K562 (cell line): ENCODE results near the gene ARMCX5. TPM values are rescaled to one million over a fixed set of nuclear protein-coding genes. Genes with fewer than 3 reads are reported as not detected.
A peak's percentile ranks its signal among the peaks of the same experiment; 100 is the strongest.

Experiments used
- ATAC-seq: fragments of 200-7000 bp; cut with Tn5 transposase; 3 replicates; pipeline ENCODE4 v1.9.1; 2020; ENCODE audit warnings: moderate library complexity
- Bru-seq: library from RNA; stranded (reverse); fragments of 400-500 nt; gene quantifications from one replicate; lab custom pipeline; 2021; lab: Mats Ljungman, UMichigan
- BruChase-seq, 2 experiments: library from RNA; stranded (reverse); fragments of 400-500 nt; gene quantifications; one replicate each; lab custom pipeline; 2021; lab: Mats Ljungman, UMichigan
- BruUV-seq: library from RNA; stranded (reverse); fragments of 400-500 nt; replicated peaks from 2 replicates; lab custom pipeline; 2021; lab: Mats Ljungman, UMichigan
- CTCF ChIA-PET: fragments of 300-600 bp; formaldehyde crosslinking; extraction: SDS; loops from one replicate; lab custom pipeline; 2021; ENCODE audit warnings: low intra/inter-chr PET ratio; lab: Yijun Ruan, JAX
- POLR2A ChIA-PET: fragments of 300-600, 350-650 bp; sonication (Branson Sonifier 250); formaldehyde crosslinking; extraction: SDS; loops from one replicate; lab custom pipeline; 2021; ENCODE audit warnings: antibody characterized with exemption, inconsistent platforms; lab: Yijun Ruan, JAX
- DNase-seq, 4 experiments: peaks; one replicate each; pipeline versions ENCODE4 v3.0.0 to v3.0.0-alpha.2; 2011 to 2018; ENCODE audit warnings: low spot score in 3 of 4, mixed read lengths in 3 of 4; ENCODE audit errors: extremely low read depth in 1 of 4
- FAIRE-seq: peaks from 2 replicates; lab custom pipeline; 2011; peaks lifted over from hg19 to GRCh38; lab: Jason Lieb, UNC
- H2AFZ ChIP-seq: 2 replicates; pipeline ENCODE4 v1.6.0; 2011; ENCODE audit warnings: low read depth, low read length, control low read depth, inconsistent platforms
- H3K27ac ChIP-seq: fragments of 200-600 bp; 3 replicates; pipeline ENCODE4 v1.8.0; 2011; ENCODE audit warnings: low read depth, mild to moderate bottlenecking, control low read depth, inconsistent platforms, low read length, moderate library complexity, mixed read lengths; ENCODE audit errors: extremely low read depth
- H3K27me3 ChIP-seq, 2 experiments: fragments of 300-600 bp in 1 of 2; 2 replicates in 1 of 2; 3 replicates in 1 of 2; pipeline versions ENCODE4 v1.6.0 to v1.8.0; 2011; ENCODE audit warnings: inconsistent platforms in 2 of 2, low read length in 2 of 2, mild to moderate bottlenecking in 1 of 2, mixed read lengths in 1 of 2, moderate library complexity in 1 of 2; ENCODE audit not compliant: control insufficient read depth in 2 of 2, insufficient read depth in 2 of 2
- H3K36me3 ChIP-seq: fragments of 300-600 bp; 3 replicates; pipeline ENCODE4 v1.8.0; 2011; ENCODE audit warnings: mild to moderate bottlenecking, low read length, inconsistent platforms; ENCODE audit not compliant: control insufficient read depth, insufficient read depth
- H3K4me1 ChIP-seq, 2 experiments: fragments of 200-600 bp in 1 of 2; replicated peaks in 1 of 2; 2 replicates in 1 of 2; 3 replicates in 1 of 2; pipeline versions ENCODE4 v1.5.1 to v1.8.0; 2011; ENCODE audit warnings: inconsistent platforms in 2 of 2, low read length in 2 of 2, mild to moderate bottlenecking in 1 of 2, mixed read lengths in 1 of 2, moderate library complexity in 1 of 2; ENCODE audit not compliant: control insufficient read depth in 2 of 2, insufficient read depth in 2 of 2
- H3K4me2 ChIP-seq: 2 replicates; pipeline ENCODE4 v1.6.1; 2011; ENCODE audit warnings: low read length, control low read depth, inconsistent platforms, mixed read lengths; ENCODE audit not compliant: insufficient read depth
- H3K4me3 ChIP-seq: fragments of 200-600 bp; sonication (generic), shearing (Covaris generic); 2 replicates; pipeline ENCODE4 v1.5.1; 2016; ENCODE audit warnings: control low read depth, inconsistent platforms
- H3K79me2 ChIP-seq: fragments of 200-600 bp; 3 replicates; pipeline ENCODE4 v1.8.0; 2011; ENCODE audit warnings: low read length, inconsistent platforms; ENCODE audit not compliant: control insufficient read depth, insufficient read depth
- H3K9ac ChIP-seq, 2 experiments: 2 replicates each; pipeline versions ENCODE4 v1.6.0 to v1.6.1; 2011; ENCODE audit warnings: low read depth in 2 of 2, low read length in 2 of 2, control low read depth in 1 of 2, inconsistent platforms in 1 of 2, mild to moderate bottlenecking in 1 of 2, mixed read lengths in 1 of 2; ENCODE audit not compliant: insufficient read depth in 1 of 2
- H3K9me1 ChIP-seq: one replicate; pipeline ENCODE4 v1.6.0; 2011; ENCODE audit warnings: inconsistent platforms, mild to moderate bottlenecking, low read length, moderate library complexity; ENCODE audit not compliant: control insufficient read depth, insufficient read depth
- H3K9me3 ChIP-seq: replicated peaks from 2 replicates; pipeline ENCODE4 v1.5.1; 2011; ENCODE audit warnings: low read depth, low read length, inconsistent platforms; ENCODE audit not compliant: control insufficient read depth, insufficient read depth
- H4K20me1 ChIP-seq: replicated peaks from 2 replicates; pipeline ENCODE4 v1.6.1; 2011; ENCODE audit warnings: low read length, inconsistent platforms, mixed read lengths; ENCODE audit not compliant: control insufficient read depth, insufficient read depth
- ASH1L ChIP-seq: fragments of 450-650 bp; IDR thresholded peaks from 2 replicates; pipeline ENCODE4 v1.6.1; 2018; ENCODE audit warnings: borderline replicate concordance, mild to moderate bottlenecking, low read depth; ENCODE audit not compliant: partially characterized antibody
- BCOR ChIP-seq: fragments of 450-650 bp; IDR thresholded peaks from 2 replicates; pipeline ENCODE4 v1.6.1; 2016
- CHD2 ChIP-seq: IDR thresholded peaks from 2 replicates; pipeline ENCODE4 v1.6.1; 2011; ENCODE audit warnings: low read depth, low read length
- CXXC5 ChIP-seq: fragments of 250-450 bp; sonication (Bioruptor Pico); IDR thresholded peaks from 2 replicates; pipeline ENCODE4 v1.8.0; 2022; ENCODE audit warnings: inconsistent platforms, mild to moderate bottlenecking, moderate library complexity
- E2F3 ChIP-seq: fragments of 250-450 bp; sonication (Bioruptor Pico); IDR thresholded peaks from 2 replicates; pipeline ENCODE4 v1.4.0; 2020; ENCODE audit warnings: mild to moderate bottlenecking
- MTA1 ChIP-seq: fragments of 450-650 bp; IDR thresholded peaks from 2 replicates; pipeline ENCODE4 v1.6.1; 2017; ENCODE audit warnings: borderline replicate concordance
- NCOA6 ChIP-seq: fragments of 450-650 bp; IDR thresholded peaks from 2 replicates; pipeline ENCODE4 v1.6.1; 2017; ENCODE audit warnings: mild to moderate bottlenecking
- NONO ChIP-seq, 2 experiments: fragments of 200-400 bp in 1 of 2; fragments of 450-650 bp in 1 of 2; formaldehyde crosslinking in 1 of 2; IDR thresholded peaks; 2 replicates each; pipeline ENCODE4 v1.6.1; 2017; ENCODE audit warnings: low read depth in 2 of 2, mild to moderate bottlenecking in 2 of 2, moderate library complexity in 2 of 2, low read length in 1 of 2
- NR2C1 ChIP-seq, 2 experiments: fragments of 450-650 bp; IDR thresholded peaks; 2 replicates each; pipeline ENCODE4 v1.6.1; 2017; ENCODE audit warnings: mild to moderate bottlenecking in 2 of 2, antibody characterized with exemption in 1 of 2, inconsistent platforms in 1 of 2, missing compliant biosample characterization in 1 of 2, missing genetic modification characterization in 1 of 2
- PHF21A ChIP-seq: fragments of 450-650 bp; IDR thresholded peaks from 2 replicates; pipeline ENCODE4 v1.6.1; 2017; ENCODE audit warnings: low read depth, borderline replicate concordance
- POLR3A ChIP-seq: IDR thresholded peaks from 2 replicates; pipeline ENCODE4 v1.6.1; 2011; ENCODE audit warnings: borderline replicate concordance, mild to moderate bottlenecking, moderate library complexity; ENCODE audit not compliant: insufficient read length, insufficient read depth; ENCODE audit errors: extremely low read depth
- RBBP5 ChIP-seq: fragments of 200-600 bp; sonication (generic); IDR thresholded peaks from 2 replicates; pipeline ENCODE4 v1.6.1; 2012; ENCODE audit warnings: borderline replicate concordance, mild to moderate bottlenecking, low read length, control low read depth, inconsistent platforms; ENCODE audit not compliant: insufficient read depth, poor library complexity, severe bottlenecking
- RCOR1 ChIP-seq, 2 experiments: IDR thresholded peaks; 2 replicates each; pipeline ENCODE4 v1.6.1; 2012; ENCODE audit warnings: low read depth in 2 of 2, low read length in 2 of 2, borderline replicate concordance in 1 of 2, improper control_type of control experiment in 1 of 2
- RNF2 ChIP-seq: sonication (generic); IDR thresholded peaks from 2 replicates; pipeline ENCODE4 v1.6.1; 2016
- SIRT6 ChIP-seq: IDR thresholded peaks from one replicate; pipeline ENCODE4 v1.6.1; 2012; ENCODE audit warnings: low read depth, mild to moderate bottlenecking, control low read depth, inconsistent platforms, low read length, moderate library complexity
- TEAD1 ChIP-seq, 2 experiments: fragments of 450-650 bp in 1 of 2; sonication (generic) in 1 of 2; formaldehyde crosslinking; IDR thresholded peaks; 2 replicates each; pipeline versions ENCODE4 v1.4.0 to v1.8.0; 2020 to 2022; ENCODE audit warnings: mild to moderate bottlenecking in 2 of 2, missing genetic modification reagents in 1 of 2
- ZNF232 ChIP-seq: sonication (generic); formaldehyde crosslinking; IDR thresholded peaks from 2 replicates; pipeline ENCODE4 v1.8.0; 2022; ENCODE audit warnings: mild to moderate bottlenecking, missing genetic modification reagents
- WGBS: fragments of 100-300 bp; shearing (Covaris generic); methylation state at CpG from one replicate; pipeline ENCODE4 v1.1.6; 2016; ENCODE audit warnings: low coverage, mixed read lengths; ENCODE audit not compliant: insufficient coverage; ENCODE audit errors: missing lambda C conversion rate; 5-methylcytosine and 5-hydroxymethylcytosine counted together
- in situ Hi-C: fragments of 300-500 bp; cut with MboI; formaldehyde crosslinking; loops from 4 replicates; pipeline ENCODE4 v1.15.0; 2018; ENCODE audit warnings: inconsistent platforms, mixed read lengths
- intact Hi-C: fragments of 100-400 bp; cut with micrococcal nuclease; formaldehyde crosslinking; loops from 2 replicates; pipeline ENCODE4 v1.14.2; 2022
- long read RNA-seq, 3 experiments: library from polyadenylated mRNA in 2 of 3; library from RNA in 1 of 3; unstranded in 2 of 3; stranded (forward) in 1 of 3; transcript quantifications; one replicate each; pipeline ENCODE4 v2.0.0, GENCODE V29; 2019 to 2022
- polyA minus RNA-seq, 3 experiments: library from RNA; depleted of rRNA, polyadenylated mRNA; stranded (reverse); fragments of >200 nt; gene quantifications; 2 replicates each; pipeline ENCODE4 v1.2.3, GENCODE V29; 2011
- polyA plus RNA-seq, 8 experiments: library from polyadenylated mRNA; depleted of rRNA in 4 of 8; stranded (reverse) in 5 of 8; unstranded in 3 of 8; fragments of >200 nt; fragmentation: Nextera tagmentation in 2 of 8; fragmentation: Illumina TruSeq in 1 of 8; extraction: Ambion mirVana in 2 of 8; extraction: Trizol in 1 of 8; gene quantifications; 2 replicates each; pipeline versions ENCODE4 v1.2.1 to v1.2.3, GENCODE V29; 2011 to 2014; ENCODE audit warnings: inconsistent platforms in 1 of 8, missing spikeins in 1 of 8
- total RNA-seq, 7 experiments: library from RNA; depleted of rRNA in 6 of 7; stranded (reverse); fragments of >200 nt in 6 of 7; fragmentation: Illumina TruSeq in 2 of 7; extraction: Trizol in 2 of 7; gene quantifications; 2 replicates each; pipeline versions ENCODE4 v1.2.1 to v1.2.3, GENCODE V29; 2011 to 2021; ENCODE audit warnings: low replicate concordance in 1 of 7

Gene ARMCX5
- 10.6 and 18.0 TPM in 2 replicates for total RNA-seq (2011; cell fraction: chromatin; rRNA removed; ENCODE audit: low replicate concordance)
- total RNA-seq (2011; cell fraction: nucleolus; rRNA removed), result 7.7 and 8.2 TPM in 2 replicates
- total RNA-seq (2011; cell fraction: nucleoplasm; rRNA removed), result 13.3 and 16.3 TPM in 2 replicates
- total RNA-seq (2014; rRNA removed), result 19.8 and 22.6 TPM in 2 replicates
- total RNA-seq (2014; rRNA removed; fragmentation: Illumina TruSeq; extraction: Trizol), result 18.2 and 19.3 TPM in 2 replicates
- 15.6 and 16.1 TPM in 2 replicates for total RNA-seq (2015; rRNA removed; fragmentation: Illumina TruSeq; extraction: Trizol)
- 13.4 TPM in 2 replicates for total RNA-seq (2021)
- 10.4 and 17.3 TPM in 2 replicates for polyA plus RNA-seq (2011; rRNA removed)
- 6.6 and 7.8 TPM in 2 replicates for polyA plus RNA-seq (2011; cell fraction: cytosol; rRNA removed)
- polyA plus RNA-seq (2011; cell fraction: nucleus; rRNA removed), result 13.7 and 14.6 TPM in 2 replicates
- 10.6 and 11.1 TPM in 2 replicates for polyA plus RNA-seq (2012)
- polyA plus RNA-seq (2014; fragmentation: Illumina TruSeq; extraction: Trizol), result 19.9 and 22.9 TPM in 2 replicates
- 10 to 100 TPM; 17.3 to 29.4 TPM for polyA plus RNA-seq (2014; fragmentation: Nextera tagmentation; extraction: Ambion mirVana)
- 15.1 and 17.4 TPM in 2 replicates for polyA plus RNA-seq (2014; rRNA removed)
- polyA minus RNA-seq (2011; rRNA and poly(A)+ RNA removed), result 16.4 and 22.8 TPM in 2 replicates
- 4.3 and 5.8 TPM in 2 replicates for polyA minus RNA-seq (2011; cell fraction: cytosol; rRNA and poly(A)+ RNA removed)
- polyA minus RNA-seq (2011; cell fraction: nucleus; rRNA and poly(A)+ RNA removed), result 6.3 and 11.9 TPM in 2 replicates
- Bru-seq, nascent RNA, result percentile 85 among the genes with signal in this experiment
- percentile 80 among the genes with signal in this experiment for BruChase-seq, experiment 1, labeled RNA remaining after a 2-hour chase
- percentile 85 among the genes with signal in this experiment for BruChase-seq, experiment 2, labeled RNA remaining after a 6-hour chase
- long read RNA-seq, experiment 1, full-length matches to known transcripts, result 29 of 52 reads
- long read RNA-seq, experiment 1, partial matches to known transcripts, result 15 of 52 reads
- long read RNA-seq, experiment 1, other reads (novel, unspliced or antisense), result 8 of 52 reads
- long read RNA-seq, experiment 2, full-length matches to known transcripts, result 6 of 8 reads
- long read RNA-seq, experiment 2, partial matches to known transcripts, result 0 of 8 reads
- long read RNA-seq, experiment 2, other reads (novel, unspliced or antisense), result 2 of 8 reads
- long read RNA-seq, experiment 3, transcript ARMCX5-203 (4 exons, 782 nt), result major isoform, 7 of 17 reads
- long read RNA-seq, experiment 3, partial matches to known transcripts, result 3 of 17 reads
- long read RNA-seq, experiment 3, other reads (novel, unspliced or antisense), result 6 of 17 reads

DNA sequence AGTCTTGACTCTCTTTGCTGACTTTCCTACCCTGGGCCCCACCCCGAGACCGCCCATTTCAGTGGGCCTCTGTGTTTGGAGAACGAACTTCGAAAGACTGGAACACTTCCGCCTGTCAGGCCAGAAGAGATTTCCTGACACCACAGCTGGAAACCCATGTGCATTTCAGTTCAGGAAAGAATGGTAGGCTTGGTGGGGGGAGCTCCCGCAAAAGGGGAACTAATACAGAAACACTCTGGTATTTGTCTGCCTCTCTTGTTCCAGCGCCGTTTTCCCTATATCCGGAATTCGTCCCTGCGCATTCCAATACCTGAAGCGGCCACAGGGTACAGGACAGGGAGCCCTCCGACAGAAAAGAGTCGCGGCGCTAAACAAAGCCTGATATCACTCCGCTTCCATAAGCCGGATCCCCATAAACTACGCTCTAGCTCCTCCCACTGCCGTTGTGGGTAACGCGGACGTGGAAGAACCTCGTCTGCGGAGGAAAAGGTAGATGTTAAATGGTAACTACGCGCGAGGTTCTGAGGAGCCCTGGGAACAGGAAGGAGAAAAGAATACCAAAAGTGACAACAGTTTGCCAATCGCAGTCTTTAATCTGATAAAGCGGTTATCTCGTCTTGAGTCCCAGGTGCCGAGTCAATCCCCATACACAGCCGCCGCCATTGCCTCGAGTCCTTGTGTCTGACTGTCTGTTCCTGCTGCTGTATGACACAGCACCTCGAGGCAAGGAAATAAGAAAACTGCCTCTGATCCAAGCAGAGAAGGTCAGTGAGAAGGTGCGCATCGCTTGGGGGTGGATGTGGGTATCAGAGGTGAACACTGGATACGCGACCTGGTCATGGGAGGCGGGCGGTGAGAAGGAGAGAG is at the start of gene ARMCX5:
Gene ARMCX5, plus strand, starts transcription at position 432 of the 867 bp plus-strand sequence. CDS start 2,627 bp downstream, outside the sequence.
- ChIA-PET POLR2A (interaction anchor here (0.5 to 1.1 kb wide), 4 partner anchors 11 to 232 kb away, joined by 3 to 4 read pairs (median 3); no protein-coding TSS in a partner anchor), CTCF (no interaction called here)
- intact Hi-C loops, result loop anchor here (10.0 kb wide), 1 partner anchor 115 kb away; the partner anchor contains the start of gene GPRASP2
- peak within 1 kb of the TSS; percentile 79 to 93 for H3K9ac ChIP-seq
- in situ Hi-C loops, result no loop called here
- no peaks in the 10 kb centered on the region for H4K20me1 ChIP-seq
- H2AFZ ChIP-seq, result peak within 1 kb of the TSS; percentile 91
- H3K9me3 ChIP-seq, result no peaks in the 10 kb centered on the region
- peak; percentile 93 for ATAC-seq
- no peaks in the 10 kb centered on the region for H3K9me1 ChIP-seq
- BruUV-seq, result no TSS peak
- peak within 1 kb of the TSS; percentile 50 for H3K4me3 ChIP-seq
- peak within 1 kb of the TSS; percentile 69 for H3K27ac ChIP-seq
- H3K4me2 ChIP-seq, result peak within 1 kb of the TSS; percentile 88
- under 1% methylated on average over 42 of the region's 42 CpGs for WGBS
- H3K27me3 ChIP-seq, result no peaks in the 10 kb centered on the region
- H3K36me3 ChIP-seq, result peaks cover 9% of the 10 kb centered on the region; the same call in 1 of the 3 replicates
- peak; percentile 57 for FAIRE-seq
- peak; percentile 64 to 82 (median 68) for DNase-seq
- H3K4me1 ChIP-seq, result no peaks in the 10 kb centered on the region
- peaks cover 11% of the 10 kb centered on the region; the same call in 1 of the 3 replicates for H3K79me2 ChIP-seq
- no peak for TF ChIP-seq ZNF232 (CRISPR knock-in tag)
- TF ChIP-seq TEAD1 (CRISPR knock-in tag; IDR thresholded peaks at IDR 0.05), result 0 out of 4 replicates have a peak, but pooled peaks of 1 of the 2 experiments have one; percentile 25
- TF ChIP-seq SIRT6, result no peak
- no peak for TF ChIP-seq NONO (IDR thresholded peaks at IDR 0.05; ENCODE audit: low read depth in 2 of 2, low read length in 1 of 2)
- TF ChIP-seq MTA1, result 0 out of 2 replicates have a peak, but pooled peaks have one; percentile 20
- TF ChIP-seq RNF2, result peak; percentile 48
- no peak for TF ChIP-seq RCOR1 (IDR thresholded peaks at IDR 0.05; ENCODE audit: borderline replicate concordance in 1 of 2, low read depth in 2 of 2, low read length in 2 of 2)
- peak; percentile 30 for TF ChIP-seq ASH1L
- no peak for TF ChIP-seq NCOA6
- no peak for TF ChIP-seq BCOR
- peak; percentile 71 for TF ChIP-seq CHD2
- TF ChIP-seq POLR3A, result no peak
- TF ChIP-seq PHF21A, result no peak
- no peak; the same call in 1 of the 2 replicates for TF ChIP-seq NR2C1 (IDR thresholded peaks at IDR 0.05)
- TF ChIP-seq NR2C1 (tag; IDR thresholded peaks at IDR 0.05), result no peak
- TF ChIP-seq RBBP5, result peak; percentile 46
- no peak for TF ChIP-seq E2F3 (CRISPR knock-in tag)
- TF ChIP-seq CXXC5 (CRISPR knock-in tag), result peak; percentile 68
